OCI-LY1 (cell line): ENCODE results near the gene SENP8.

Experiments used
- H2AFZ ChIP-seq: fragments of 200-600 bp; sonication (generic), shearing (Covaris generic); 2 replicates; pipeline ENCODE4 v1.6.0; 2014; ENCODE audit warnings: antibody characterized with exemption, mild to moderate bottlenecking, low read length
- H3F3A ChIP-seq: fragments of 200-600 bp; sonication (generic), shearing (Covaris generic); 2 replicates; pipeline ENCODE4 v1.6.0; 2014; ENCODE audit warnings: mild to moderate bottlenecking, antibody characterized with exemption, low read length, moderate library complexity; ENCODE audit not compliant: insufficient read depth
- H3K27ac ChIP-seq: fragments of 200-600 bp; sonication (generic); 2 replicates; pipeline ENCODE4 v1.5.1; 2014; ENCODE audit warnings: low read length, mixed run types, mild to moderate bottlenecking, low read depth; ENCODE audit not compliant: poor library complexity, severe bottlenecking
- H3K27me3 ChIP-seq: fragments of 200-600 bp; sonication (generic); 2 replicates; pipeline ENCODE4 v1.6.0; 2014; ENCODE audit warnings: antibody characterized with exemption, mild to moderate bottlenecking, low read length, moderate library complexity; ENCODE audit not compliant: insufficient read depth
- H3K36me3 ChIP-seq: fragments of 200-600 bp; sonication (generic); 2 replicates; pipeline ENCODE4 v1.6.1; 2014; ENCODE audit warnings: mild to moderate bottlenecking, antibody characterized with exemption, low read length, moderate library complexity, mixed read lengths; ENCODE audit not compliant: insufficient read depth
- H3K4me1 ChIP-seq: fragments of 200-600 bp; sonication (generic); 2 replicates; pipeline ENCODE4 v1.5.1; 2014; ENCODE audit warnings: mild to moderate bottlenecking, low read length, moderate library complexity; ENCODE audit not compliant: insufficient read depth, severe bottlenecking
- H3K4me2 ChIP-seq: fragments of 200-600 bp; sonication (generic), shearing (Covaris generic); 2 replicates; pipeline ENCODE4 v1.6.1; 2014; ENCODE audit warnings: low read length
- H3K4me3 ChIP-seq: fragments of 200-600 bp; sonication (generic); 2 replicates; pipeline ENCODE4 v1.5.1; 2014; ENCODE audit warnings: low read length, low read depth, mild to moderate bottlenecking, mixed read lengths; ENCODE audit not compliant: poor library complexity, severe bottlenecking
- H3K79me2 ChIP-seq: fragments of 200-600 bp; shearing (Covaris generic); 2 replicates; pipeline ENCODE4 v1.6.1; 2016; ENCODE audit warnings: mixed run types, low read length, mixed read lengths; ENCODE audit not compliant: insufficient read depth
- H3K9ac ChIP-seq: fragments of 200-600 bp; sonication (generic), shearing (Covaris generic); 2 replicates; pipeline ENCODE4 v1.6.1; 2014; ENCODE audit warnings: mild to moderate bottlenecking, low read length, mixed read lengths
- H3K9me2 ChIP-seq: fragments of 200-600 bp; sonication (generic), shearing (Covaris generic); 2 replicates; pipeline ENCODE4 v1.6.1; 2014; ENCODE audit warnings: low read depth, mild to moderate bottlenecking, low read length, mixed read lengths
- H3K9me3 ChIP-seq: fragments of 200-600 bp; shearing (Covaris generic); 2 replicates; pipeline ENCODE4 v1.6.1; 2014; ENCODE audit warnings: low read length, mixed read lengths
- H4K20me1 ChIP-seq: fragments of 200-600 bp; sonication (generic), shearing (Covaris generic); 2 replicates; pipeline ENCODE4 v1.6.0; 2016; ENCODE audit warnings: mild to moderate bottlenecking, low read length; ENCODE audit not compliant: insufficient read depth
- CTCF ChIP-seq: fragments of 200-600 bp; sonication (generic), shearing (Covaris generic); IDR thresholded peaks from 2 replicates; pipeline ENCODE4 v1.5.1; 2017; ENCODE audit warnings: mild to moderate bottlenecking, antibody characterized with exemption, low read length, moderate library complexity, mixed read lengths
- EZH2 ChIP-seq: fragments of 200-600 bp; sonication (generic), shearing (Covaris generic); IDR thresholded peaks from 2 replicates; pipeline ENCODE4 v1.8.0; 2017; ENCODE audit warnings: borderline replicate concordance, mixed run types, mild to moderate bottlenecking, antibody characterized with exemption, low read length, moderate library complexity, mixed read lengths

The SENP8 gene

GRCh38 chr15:72146221-72146620, 28.0 kb downstream of the SENP8 start:
- Histone ChIP-seq H3K4me3 (no peak overlapping the region), H3K4me2 (no peak overlapping the region), H3K79me2 (no peaks in the 10 kb centered on the region), H2AFZ (no peak overlapping the region), H3K9me2 (no peaks in the 10 kb centered on the region), H3K27ac (no peak overlapping the region), H3F3A (no peaks in the 10 kb centered on the region), H3K9me3 (no peaks in the 10 kb centered on the region), H4K20me1 (no peaks in the 10 kb centered on the region), H3K4me1 (peaks cover 11% of the 10 kb centered on the region), H3K9ac (no peak overlapping the region), H3K36me3 (no peaks in the 10 kb centered on the region), H3K27me3 (no peaks in the 10 kb centered on the region)
- TF ChIP-seq EZH2 (no peak), CTCF (no peak)

DNA sequence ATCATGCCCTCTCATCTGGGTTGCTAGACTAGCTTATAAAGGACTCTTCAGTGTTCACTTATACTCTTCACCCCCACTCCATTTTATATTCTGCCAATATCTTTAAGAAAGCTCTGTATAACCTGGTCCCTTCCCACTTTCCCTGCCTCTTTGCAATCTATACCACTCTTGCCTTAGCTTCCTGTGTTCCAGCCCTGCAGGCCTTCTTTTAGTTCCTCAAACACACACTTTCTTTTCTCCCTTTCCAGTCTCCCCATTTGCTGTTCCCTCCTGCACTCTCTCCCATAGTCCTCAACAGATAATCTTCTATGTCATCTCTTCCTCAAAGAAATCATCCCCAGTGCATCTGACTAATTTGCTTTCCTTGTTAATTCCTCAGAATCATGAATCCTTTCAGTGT, 28.7 kb downstream of the SENP8 start:
- Histone ChIP-seq H4K20me1 (no peaks in the 10 kb centered on the region), H3K9ac (no peak overlapping the region), H3K9me3 (no peaks in the 10 kb centered on the region), H3K36me3 (no peaks in the 10 kb centered on the region), H3K4me1 (peaks cover 4% of the 10 kb centered on the region), H3K9me2 (no peaks in the 10 kb centered on the region), H3K4me2 (no peak overlapping the region), H3K4me3 (no peak overlapping the region), H3K27me3 (no peaks in the 10 kb centered on the region), H2AFZ (no peak overlapping the region), H3F3A (no peaks in the 10 kb centered on the region), H3K79me2 (no peaks in the 10 kb centered on the region), H3K27ac (no peak overlapping the region)
- TF ChIP-seq CTCF (no peak), EZH2 (no peak)

DNA sequence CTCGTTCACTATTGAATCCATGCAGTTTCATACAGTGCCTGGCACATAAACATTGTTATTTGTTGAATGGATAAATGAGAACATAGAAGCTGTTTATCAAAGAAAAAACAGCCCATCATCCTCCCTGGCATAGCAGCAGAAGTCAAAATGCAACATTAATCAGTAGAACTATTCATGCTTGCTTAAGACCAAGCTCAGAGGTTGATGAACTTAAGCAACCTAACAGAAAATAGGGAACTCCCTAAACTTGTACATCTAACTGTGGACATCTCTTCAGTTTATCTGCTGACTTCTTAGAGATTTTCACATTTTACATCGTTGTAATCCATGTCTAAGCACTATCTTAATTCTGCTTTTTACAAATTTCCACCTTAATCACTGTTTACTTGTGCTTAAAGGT, 29.2 kb downstream of the SENP8 start:
- H3K4me1 ChIP-seq: no peaks in the 10 kb centered on the region
- H3K9me3 ChIP-seq: no peaks in the 10 kb centered on the region
- H3K4me3 ChIP-seq: no peak overlapping the region
- H3K9ac ChIP-seq: no peak overlapping the region
- H3K36me3 ChIP-seq: no peaks in the 10 kb centered on the region
- H2AFZ ChIP-seq: no peak overlapping the region
- no peaks in the 10 kb centered on the region for H3K9me2 ChIP-seq
- H3F3A ChIP-seq: no peaks in the 10 kb centered on the region
- H3K27me3 ChIP-seq: no peaks in the 10 kb centered on the region
- no peak overlapping the region for H3K27ac ChIP-seq
- TF ChIP-seq EZH2: no peak
- no peak for TF ChIP-seq CTCF
- no peaks in the 10 kb centered on the region for H4K20me1 ChIP-seq
- H3K4me2 ChIP-seq: no peak overlapping the region
- H3K79me2 ChIP-seq: no peaks in the 10 kb centered on the region
